Left ventricle myocardium inferior (tissue), 1 donor: Measurements from ENCODE around the gene PCNT. TPM values are rescaled to one million over a fixed set of nuclear protein-coding genes. Genes with fewer than 3 reads are reported as not detected.

ENCODE experiments used
- DNase-seq: peaks from one replicate; pipeline ENCODE4 v3.0.0-alpha.2; 2020
- H3K27ac ChIP-seq: fragments of 200-600 bp; replicated peaks from 2 replicates; pipeline ENCODE4 v1.8.0; 2021
- H3K27me3 ChIP-seq: fragments of 200-600 bp; 2 replicates; pipeline ENCODE4 v1.8.0; 2021; ENCODE audit warnings: low read depth
- H3K36me3 ChIP-seq: fragments of 200-600 bp; 2 replicates; pipeline ENCODE4 v1.8.0; 2021
- H3K4me1 ChIP-seq: fragments of 200-600 bp; 2 replicates; pipeline ENCODE4 v1.8.0; 2021
- H3K4me3 ChIP-seq: fragments of 200-600 bp; 2 replicates; pipeline ENCODE4 v1.8.0; 2021; ENCODE audit warnings: mild to moderate bottlenecking, moderate library complexity
- H3K9me3 ChIP-seq: fragments of 200-600 bp; replicated peaks from 2 replicates; pipeline ENCODE4 v1.8.0; 2021
- CTCF ChIP-seq: fragments of 200-600 bp; IDR thresholded peaks from 2 replicates; pipeline ENCODE4 v1.8.0; 2021; ENCODE audit warnings: antibody characterized with exemption, mild to moderate bottlenecking, borderline replicate concordance
- intact Hi-C: fragments of 100-400 bp; cut with micrococcal nuclease; formaldehyde crosslinking; loops from one replicate; pipeline ENCODE4 v1.11.0; 2022
- total RNA-seq: library from RNA; stranded (reverse); fragmentation: NEBNext Ultra II Directional; extraction: Animal tissue kit (Norgen Biotek cat#: 25700); gene quantifications from one replicate; pipeline ENCODE4 v1.2.1, GENCODE V29; 2021
- donor health status: DM: no; HTN: yes; CAD: no; lungs with severe emphysema.

The PCNT gene
- total RNA-seq, 1 donor from 2014 or later = 36.3 TPM

- intact Hi-C loops = no loop called here
- peaks cover 40% of the 10 kb centered on the region for H3K36me3 ChIP-seq
- no peak for DNase-seq
Measured at GRCh38 chr21:46329796-46330195, 5.8 kb downstream of the PCNT start.

GRCh38 chr21:46334351-46335140, 10.6 kb downstream of the PCNT start:
- Histone ChIP-seq H3K4me1 (no peaks in the 10 kb centered on the region), H3K27ac (no peak overlapping the region), H3K27me3 (no peaks in the 10 kb centered on the region), H3K9me3 (no peaks in the 10 kb centered on the region), H3K4me3 (no peak overlapping the region), H3K36me3 (peaks cover 63% of the 10 kb centered on the region)
- intact Hi-C loops = no loop called here
- no peak for TF ChIP-seq CTCF
- DNase-seq = no peak

More at GRCh38 chr21:46329796-46330195, 5.8 kb downstream of the PCNT start:
- no peaks in the 10 kb centered on the region for H3K9me3 ChIP-seq
- no peaks in the 10 kb centered on the region for H3K27me3 ChIP-seq
- H3K4me3 ChIP-seq = no peak overlapping the region
- peaks cover 14% of the 10 kb centered on the region for H3K4me1 ChIP-seq
- H3K27ac ChIP-seq = no peak overlapping the region
- no peak for TF ChIP-seq CTCF

GRCh38 chr21:46336603-46337002, 12.6 kb downstream of the PCNT start:
- H3K4me1 ChIP-seq = no peaks in the 10 kb centered on the region
- TF ChIP-seq CTCF = no peak
- no peak for DNase-seq
- H3K4me3 ChIP-seq = no peak overlapping the region
- H3K27ac ChIP-seq = no peak overlapping the region
- no peaks in the 10 kb centered on the region for H3K9me3 ChIP-seq
- no peaks in the 10 kb centered on the region for H3K27me3 ChIP-seq
- intact Hi-C loops = no loop called here
- peaks cover 58% of the 10 kb centered on the region for H3K36me3 ChIP-seq

GRCh38 chr21:46340998-46341397, 17.0 kb downstream of the PCNT start:
- Histone ChIP-seq H3K27ac (no peak overlapping the region), H3K27me3 (no peaks in the 10 kb centered on the region), H3K9me3 (no peaks in the 10 kb centered on the region), H3K36me3 (peaks cover 40% of the 10 kb centered on the region), H3K4me1 (no peaks in the 10 kb centered on the region), H3K4me3 (no peak overlapping the region)
- no peak for DNase-seq
- intact Hi-C loops = no loop called here
- no peak for TF ChIP-seq CTCF

- no peak overlapping the region for H3K27ac ChIP-seq
- H3K27me3 ChIP-seq = no peaks in the 10 kb centered on the region
- no peak for DNase-seq
- H3K9me3 ChIP-seq = no peaks in the 10 kb centered on the region
- peaks cover 43% of the 10 kb centered on the region for H3K36me3 ChIP-seq
- no peak overlapping the region for H3K4me3 ChIP-seq
- intact Hi-C loops = no loop called here
- TF ChIP-seq CTCF = no peak
- peaks cover 17% of the 10 kb centered on the region for H3K4me1 ChIP-seq
Measured at GRCh38 chr21:46344219-46344915, 20.4 kb downstream of the PCNT start.
